ENCODE measurements around the gene SETD4. TPM values are rescaled to one million over a fixed set of nuclear protein-coding genes. Genes with fewer than 3 reads are reported as not detected.

Gene SETD4
- total and polyA plus RNA-seq, 4 donors = 2.9 to 12.0 (median 6.8) TPM

DNA sequence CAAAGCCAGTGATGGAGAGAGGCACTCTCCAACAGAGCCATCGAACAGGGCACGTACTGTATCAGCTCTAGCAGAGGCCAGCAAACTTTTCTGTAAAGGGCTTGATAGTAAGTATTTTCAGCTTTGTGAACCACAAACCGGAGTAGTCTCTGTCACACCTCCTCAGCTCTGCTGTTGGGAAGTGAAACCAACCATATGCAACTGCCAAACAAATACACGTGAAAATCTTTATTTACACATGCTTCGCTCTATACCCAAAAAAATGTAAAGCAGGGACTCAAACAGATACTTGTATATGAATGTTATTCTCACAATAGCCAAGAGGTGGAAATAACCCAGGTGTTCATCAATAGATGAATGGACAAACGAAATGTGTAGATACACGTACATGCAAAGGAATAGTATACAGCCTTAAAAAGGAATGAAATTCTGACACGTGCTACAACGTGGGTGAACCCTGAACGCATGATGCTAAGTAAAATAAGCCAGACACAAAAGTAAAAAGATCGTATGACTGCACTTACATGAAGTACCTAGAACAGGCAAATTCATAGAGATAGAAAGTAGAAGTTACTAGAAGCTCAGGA is 39.0 kb downstream of the SETD4 start:
- no peak overlapping the region for H3K9ac ChIP-seq (ENCODE audit: low read depth in 1 of 2, low read length in 2 of 2)
- TF ChIP-seq SP1 (IDR thresholded peaks at IDR 0.05) = no peak
- no peak for TF ChIP-seq YY1 (IDR thresholded peaks at IDR 0.05)
- no peak for TF ChIP-seq HNF4G (IDR thresholded peaks at IDR 0.05)
- TF ChIP-seq, protein P1, sequence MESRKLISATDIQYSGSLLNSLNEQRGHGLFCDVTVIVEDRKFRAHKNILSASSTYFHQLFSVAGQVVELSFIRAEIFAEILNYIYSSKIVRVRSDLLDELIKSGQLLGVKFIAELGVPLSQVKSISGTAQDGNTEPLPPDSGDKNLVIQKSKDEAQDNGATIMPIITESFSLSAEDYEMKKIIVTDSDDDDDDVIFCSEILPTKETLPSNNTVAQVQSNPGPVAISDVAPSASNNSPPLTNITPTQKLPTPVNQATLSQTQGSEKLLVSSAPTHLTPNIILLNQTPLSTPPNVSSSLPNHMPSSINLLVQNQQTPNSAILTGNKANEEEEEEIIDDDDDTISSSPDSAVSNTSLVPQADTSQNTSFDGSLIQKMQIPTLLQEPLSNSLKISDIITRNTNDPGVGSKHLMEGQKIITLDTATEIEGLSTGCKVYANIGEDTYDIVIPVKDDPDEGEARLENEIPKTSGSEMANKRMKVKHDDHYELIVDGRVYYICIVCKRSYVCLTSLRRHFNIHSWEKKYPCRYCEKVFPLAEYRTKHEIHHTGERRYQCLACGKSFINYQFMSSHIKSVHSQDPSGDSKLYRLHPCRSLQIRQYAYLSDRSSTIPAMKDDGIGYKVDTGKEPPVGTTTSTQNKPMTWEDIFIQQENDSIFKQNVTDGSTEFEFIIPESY (IDR thresholded peaks at IDR 0.05) = no peak
- TF ChIP-seq, protein P2, sequence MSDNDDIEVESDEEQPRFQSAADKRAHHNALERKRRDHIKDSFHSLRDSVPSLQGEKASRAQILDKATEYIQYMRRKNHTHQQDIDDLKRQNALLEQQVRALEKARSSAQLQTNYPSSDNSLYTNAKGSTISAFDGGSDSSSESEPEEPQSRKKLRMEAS (IDR thresholded peaks at IDR 0.05) = no peak
- TF ChIP-seq, protein P3, sequence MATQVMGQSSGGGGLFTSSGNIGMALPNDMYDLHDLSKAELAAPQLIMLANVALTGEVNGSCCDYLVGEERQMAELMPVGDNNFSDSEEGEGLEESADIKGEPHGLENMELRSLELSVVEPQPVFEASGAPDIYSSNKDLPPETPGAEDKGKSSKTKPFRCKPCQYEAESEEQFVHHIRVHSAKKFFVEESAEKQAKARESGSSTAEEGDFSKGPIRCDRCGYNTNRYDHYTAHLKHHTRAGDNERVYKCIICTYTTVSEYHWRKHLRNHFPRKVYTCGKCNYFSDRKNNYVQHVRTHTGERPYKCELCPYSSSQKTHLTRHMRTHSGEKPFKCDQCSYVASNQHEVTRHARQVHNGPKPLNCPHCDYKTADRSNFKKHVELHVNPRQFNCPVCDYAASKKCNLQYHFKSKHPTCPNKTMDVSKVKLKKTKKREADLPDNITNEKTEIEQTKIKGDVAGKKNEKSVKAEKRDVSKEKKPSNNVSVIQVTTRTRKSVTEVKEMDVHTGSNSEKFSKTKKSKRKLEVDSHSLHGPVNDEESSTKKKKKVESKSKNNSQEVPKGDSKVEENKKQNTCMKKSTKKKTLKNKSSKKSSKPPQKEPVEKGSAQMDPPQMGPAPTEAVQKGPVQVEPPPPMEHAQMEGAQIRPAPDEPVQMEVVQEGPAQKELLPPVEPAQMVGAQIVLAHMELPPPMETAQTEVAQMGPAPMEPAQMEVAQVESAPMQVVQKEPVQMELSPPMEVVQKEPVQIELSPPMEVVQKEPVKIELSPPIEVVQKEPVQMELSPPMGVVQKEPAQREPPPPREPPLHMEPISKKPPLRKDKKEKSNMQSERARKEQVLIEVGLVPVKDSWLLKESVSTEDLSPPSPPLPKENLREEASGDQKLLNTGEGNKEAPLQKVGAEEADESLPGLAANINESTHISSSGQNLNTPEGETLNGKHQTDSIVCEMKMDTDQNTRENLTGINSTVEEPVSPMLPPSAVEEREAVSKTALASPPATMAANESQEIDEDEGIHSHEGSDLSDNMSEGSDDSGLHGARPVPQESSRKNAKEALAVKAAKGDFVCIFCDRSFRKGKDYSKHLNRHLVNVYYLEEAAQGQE (IDR thresholded peaks at IDR 0.05) = no peak
- TF ChIP-seq, protein P4, sequence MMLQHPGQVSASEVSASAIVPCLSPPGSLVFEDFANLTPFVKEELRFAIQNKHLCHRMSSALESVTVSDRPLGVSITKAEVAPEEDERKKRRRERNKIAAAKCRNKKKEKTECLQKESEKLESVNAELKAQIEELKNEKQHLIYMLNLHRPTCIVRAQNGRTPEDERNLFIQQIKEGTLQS (IDR thresholded peaks at IDR 0.05) = no peak
- TF ChIP-seq NR2F2 (IDR thresholded peaks at IDR 0.05) = no peak
- no peak for TF ChIP-seq FOXA2 (IDR thresholded peaks at IDR 0.05)
- TF ChIP-seq HNF4A (conservative IDR thresholded peaks at IDR 0.05) = no peak

DNA sequence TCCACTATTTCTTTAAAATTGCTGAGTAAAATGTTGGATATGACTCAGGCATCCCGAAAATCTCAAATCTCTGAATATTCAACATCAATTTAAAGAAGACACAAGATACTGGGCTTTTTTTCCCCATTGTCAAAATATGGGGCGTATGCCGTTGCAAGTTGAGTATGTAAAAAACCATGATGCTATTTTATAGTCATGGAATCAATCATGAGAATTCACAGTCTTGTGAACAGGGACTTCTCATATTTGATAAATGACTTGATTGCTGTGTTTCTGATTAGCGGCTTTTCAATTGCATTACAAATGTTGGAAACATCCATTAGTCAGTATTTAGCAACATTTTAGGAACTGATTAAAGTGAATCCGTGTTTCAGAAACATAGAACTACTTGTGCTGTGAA is 45.3 kb downstream of the SETD4 start:
- 84% methylated on average over 5 of the region's 5 CpGs for WGBS
- Histone ChIP-seq H3K4me3 (ENCODE audit: low read depth in 1 of 3, low read length in 3 of 3) (no peak overlapping the region), H3K4me1 (ENCODE audit: control insufficient read depth in 4 of 4, insufficient read depth in 4 of 4, low read length in 3 of 4) (no peaks in the 10 kb centered on the region), H3K36me3 (ENCODE audit: control insufficient read depth in 4 of 4, insufficient read depth in 3 of 4, low read depth in 1 of 4, low read length in 3 of 4) (no peaks in the 10 kb centered on the region), H3K9me3 (ENCODE audit: control insufficient read depth in 4 of 4, low read length in 3 of 4) (no peaks in the 10 kb centered on the region), H3K27me3 (ENCODE audit: control insufficient read depth in 4 of 4, insufficient read depth in 4 of 4, low read length in 3 of 4) (peaks cover 0 to 2% (median 0%) of the 10 kb centered on the region in 4 donors), H3K9ac (ENCODE audit: low read depth in 1 of 2, low read length in 2 of 2) (no peak overlapping the region), H3K27ac (ENCODE audit: low read depth in 1 of 2, low read length in 2 of 2) (no peak overlapping the region)
- TF ChIP-seq RXRA (IDR thresholded peaks at IDR 0.05) = no peak
- TF ChIP-seq, protein P3 (IDR thresholded peaks at IDR 0.05) = no peak
- TF ChIP-seq, protein P4 (IDR thresholded peaks at IDR 0.05) = no peak
- TF ChIP-seq YY1 (IDR thresholded peaks at IDR 0.05) = no peak
- no peak for TF ChIP-seq SP1 (IDR thresholded peaks at IDR 0.05)
- no peak for TF ChIP-seq RAD21 (IDR thresholded peaks at IDR 0.05)
- no peak for TF ChIP-seq FOXA2 (IDR thresholded peaks at IDR 0.05)
- TF ChIP-seq, protein P5, sequence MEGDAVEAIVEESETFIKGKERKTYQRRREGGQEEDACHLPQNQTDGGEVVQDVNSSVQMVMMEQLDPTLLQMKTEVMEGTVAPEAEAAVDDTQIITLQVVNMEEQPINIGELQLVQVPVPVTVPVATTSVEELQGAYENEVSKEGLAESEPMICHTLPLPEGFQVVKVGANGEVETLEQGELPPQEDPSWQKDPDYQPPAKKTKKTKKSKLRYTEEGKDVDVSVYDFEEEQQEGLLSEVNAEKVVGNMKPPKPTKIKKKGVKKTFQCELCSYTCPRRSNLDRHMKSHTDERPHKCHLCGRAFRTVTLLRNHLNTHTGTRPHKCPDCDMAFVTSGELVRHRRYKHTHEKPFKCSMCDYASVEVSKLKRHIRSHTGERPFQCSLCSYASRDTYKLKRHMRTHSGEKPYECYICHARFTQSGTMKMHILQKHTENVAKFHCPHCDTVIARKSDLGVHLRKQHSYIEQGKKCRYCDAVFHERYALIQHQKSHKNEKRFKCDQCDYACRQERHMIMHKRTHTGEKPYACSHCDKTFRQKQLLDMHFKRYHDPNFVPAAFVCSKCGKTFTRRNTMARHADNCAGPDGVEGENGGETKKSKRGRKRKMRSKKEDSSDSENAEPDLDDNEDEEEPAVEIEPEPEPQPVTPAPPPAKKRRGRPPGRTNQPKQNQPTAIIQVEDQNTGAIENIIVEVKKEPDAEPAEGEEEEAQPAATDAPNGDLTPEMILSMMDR (IDR thresholded peaks at IDR 0.05; ENCODE audit: low read depth, low read length, missing input control) = no peak
- TF ChIP-seq, protein P1 (IDR thresholded peaks at IDR 0.05) = no peak
- no peak for TF ChIP-seq HNF4A (conservative IDR thresholded peaks at IDR 0.05)
- no peak for TF ChIP-seq NR2F2 (IDR thresholded peaks at IDR 0.05)
- TF ChIP-seq GABPA (IDR thresholded peaks at IDR 0.05 in 1 of 2, conservative IDR thresholded peaks at IDR 0.05 in 1 of 2) = no peak
- TF ChIP-seq EGR1 (IDR thresholded peaks at IDR 0.05; ENCODE audit: low read depth in 2 of 2) = no peak
- no peak for TF ChIP-seq FOXA1 (IDR thresholded peaks at IDR 0.05)
- no peak for TF ChIP-seq TAF1 (conservative IDR thresholded peaks at IDR 0.05)
- DNase-seq (ENCODE audit: low spot score) = no peak

More for the DNA sequence above, 39.0 kb downstream of the SETD4 start:
- Histone ChIP-seq H3K4me1 (ENCODE audit: control insufficient read depth in 4 of 4, insufficient read depth in 4 of 4, low read length in 3 of 4) (no peaks in the 10 kb centered on the region), H3K4me3 (ENCODE audit: low read depth in 1 of 3, low read length in 3 of 3) (no peak overlapping the region), H3K27me3 (ENCODE audit: control insufficient read depth in 4 of 4, insufficient read depth in 4 of 4, low read length in 3 of 4) (no peaks in the 10 kb centered on the region), H3K9me3 (ENCODE audit: control insufficient read depth in 4 of 4, low read length in 3 of 4) (no peaks in the 10 kb centered on the region), H3K36me3 (ENCODE audit: control insufficient read depth in 4 of 4, insufficient read depth in 3 of 4, low read depth in 1 of 4, low read length in 3 of 4) (no peaks in the 10 kb centered on the region), H3K27ac (ENCODE audit: low read depth in 1 of 2, low read length in 2 of 2) (no peak overlapping the region)
- 91% methylated on average over 11 of the region's 11 CpGs for WGBS
- no peak for DNase-seq (ENCODE audit: low spot score)

All from liver (tissue), 9 donors.